ENCODE data around the gene ITGA7. TPM values are rescaled to one million over a fixed set of nuclear protein-coding genes. Genes with fewer than 3 reads are reported as not detected.

The ITGA7 gene
- total and polyA plus RNA-seq, 8 donors: 10.3 to 62.4 (median 20.7) TPM

DNA sequence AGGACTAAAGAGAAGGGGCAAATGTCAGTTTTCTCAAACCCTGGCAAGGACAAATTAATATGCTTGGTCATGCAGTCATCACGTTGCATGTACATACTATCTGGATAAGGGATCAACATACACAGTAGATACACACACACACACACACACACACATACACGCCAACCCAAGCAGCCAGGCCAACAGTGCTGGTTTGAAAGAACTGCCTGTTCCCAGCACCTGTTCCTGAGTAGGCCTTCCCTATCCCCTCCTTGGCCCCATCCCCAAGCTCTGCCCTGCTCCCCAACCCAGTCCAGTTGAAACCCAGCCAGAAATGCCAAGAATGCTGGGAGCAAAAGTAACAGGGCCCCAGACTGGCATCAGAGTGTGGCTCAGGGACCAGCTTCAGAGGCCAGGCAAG is 4.4 kb downstream of the ITGA7 start:
- no peak for ATAC-seq
- no peaks in the 10 kb centered on the region for H3K9me3 ChIP-seq
- H3K27me3 ChIP-seq: peaks cover 0 to 24% of the 10 kb centered on the region in 2 donors
- TF ChIP-seq, protein P1, sequence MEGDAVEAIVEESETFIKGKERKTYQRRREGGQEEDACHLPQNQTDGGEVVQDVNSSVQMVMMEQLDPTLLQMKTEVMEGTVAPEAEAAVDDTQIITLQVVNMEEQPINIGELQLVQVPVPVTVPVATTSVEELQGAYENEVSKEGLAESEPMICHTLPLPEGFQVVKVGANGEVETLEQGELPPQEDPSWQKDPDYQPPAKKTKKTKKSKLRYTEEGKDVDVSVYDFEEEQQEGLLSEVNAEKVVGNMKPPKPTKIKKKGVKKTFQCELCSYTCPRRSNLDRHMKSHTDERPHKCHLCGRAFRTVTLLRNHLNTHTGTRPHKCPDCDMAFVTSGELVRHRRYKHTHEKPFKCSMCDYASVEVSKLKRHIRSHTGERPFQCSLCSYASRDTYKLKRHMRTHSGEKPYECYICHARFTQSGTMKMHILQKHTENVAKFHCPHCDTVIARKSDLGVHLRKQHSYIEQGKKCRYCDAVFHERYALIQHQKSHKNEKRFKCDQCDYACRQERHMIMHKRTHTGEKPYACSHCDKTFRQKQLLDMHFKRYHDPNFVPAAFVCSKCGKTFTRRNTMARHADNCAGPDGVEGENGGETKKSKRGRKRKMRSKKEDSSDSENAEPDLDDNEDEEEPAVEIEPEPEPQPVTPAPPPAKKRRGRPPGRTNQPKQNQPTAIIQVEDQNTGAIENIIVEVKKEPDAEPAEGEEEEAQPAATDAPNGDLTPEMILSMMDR (IDR thresholded peaks at IDR 0.05): no peak
- intact Hi-C loops (cut with DNase I): no loop called here
- no peak overlapping the region for H3K27ac ChIP-seq
- no peak overlapping the region for H3K4me3 ChIP-seq
- peaks cover 0 to 12% of the 10 kb centered on the region in 2 donors for H3K4me1 ChIP-seq
- DNase-seq: no peak
- no peaks in the 10 kb centered on the region for H3K36me3 ChIP-seq

DNA sequence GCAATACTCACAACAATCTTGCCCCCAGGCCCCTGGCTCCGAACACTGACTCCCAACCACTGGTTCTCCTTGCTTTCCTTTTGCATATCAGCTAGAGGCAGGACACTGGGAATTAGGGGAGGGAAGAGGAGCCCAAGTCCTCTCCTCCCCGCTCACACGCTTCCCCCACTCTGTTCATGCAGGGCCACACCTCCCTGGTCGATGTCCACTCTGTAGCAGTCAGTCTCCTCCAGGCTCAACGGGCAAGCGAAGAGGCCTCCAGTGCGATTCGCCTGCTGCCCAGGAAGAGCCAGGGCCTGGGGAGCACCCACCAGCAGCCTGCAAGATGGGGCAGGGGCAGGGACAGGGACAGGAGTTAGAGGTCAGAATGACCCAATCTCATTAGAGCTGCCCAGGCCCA is 4.8 kb downstream of the ITGA7 start:
- ATAC-seq (no peak), DNase-seq (no peak)
- peaks cover 0 to 19% of the 10 kb centered on the region in 2 donors for H3K27me3 ChIP-seq
- TF ChIP-seq, protein P1 (IDR thresholded peaks at IDR 0.05): no peak
- no peaks in the 10 kb centered on the region for H3K36me3 ChIP-seq
- no peaks in the 10 kb centered on the region for H3K9me3 ChIP-seq
- H3K4me1 ChIP-seq: peaks cover 0 to 9% of the 10 kb centered on the region in 2 donors
- H3K27ac ChIP-seq: no peak overlapping the region
- no peak overlapping the region for H3K4me3 ChIP-seq
- intact Hi-C loops (cut with DNase I): no loop called here

DNA sequence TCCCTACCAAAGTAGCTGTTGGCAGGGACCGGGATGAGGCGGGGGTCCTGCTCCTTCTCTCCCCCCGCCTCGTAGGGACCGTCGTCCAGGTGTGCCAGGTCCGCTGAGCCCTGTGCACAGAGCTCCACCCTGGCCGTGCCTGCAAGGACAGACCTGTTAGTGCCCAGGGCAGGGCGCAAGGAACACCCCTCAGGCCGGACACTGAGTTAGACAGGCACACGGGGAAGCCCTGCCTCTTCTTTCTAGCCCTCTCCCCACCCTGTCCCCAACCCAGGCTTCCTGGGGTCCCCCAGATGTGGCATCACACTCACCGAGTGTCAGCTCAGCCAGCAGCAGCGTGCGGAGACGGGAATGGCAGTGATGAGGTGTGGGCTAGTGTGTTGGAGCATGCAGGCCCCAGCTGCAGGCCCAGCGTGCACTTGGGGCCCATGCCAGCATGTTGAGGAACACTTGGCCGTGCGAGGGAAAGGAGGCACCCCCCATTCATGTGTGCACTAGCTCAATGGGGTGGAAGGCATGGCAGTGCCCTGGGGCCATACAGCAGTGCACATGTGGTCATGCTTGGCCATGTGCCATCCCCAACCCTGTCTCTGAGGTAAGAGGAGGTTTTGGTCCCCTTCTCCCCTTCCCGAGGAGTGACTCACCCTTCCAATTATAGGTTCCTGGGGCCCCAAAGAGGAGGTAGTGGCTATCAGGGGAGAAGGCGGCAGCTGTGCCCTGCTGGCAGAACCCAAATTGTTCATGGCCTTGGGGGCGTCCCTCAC is 7.3 kb downstream of the ITGA7 start:
- no peak for DNase-seq
- no peaks in the 10 kb centered on the region for H3K36me3 ChIP-seq
- intact Hi-C loops (cut with DNase I): no loop called here
- H3K27ac ChIP-seq: no peak overlapping the region
- TF ChIP-seq, protein P1 (IDR thresholded peaks at IDR 0.05): no peak
- no peaks in the 10 kb centered on the region for H3K9me3 ChIP-seq
- H3K4me1 ChIP-seq: no peaks in the 10 kb centered on the region
- ATAC-seq: no peak
- no peaks in the 10 kb centered on the region for H3K27me3 ChIP-seq
- no peak overlapping the region for H3K4me3 ChIP-seq

DNA sequence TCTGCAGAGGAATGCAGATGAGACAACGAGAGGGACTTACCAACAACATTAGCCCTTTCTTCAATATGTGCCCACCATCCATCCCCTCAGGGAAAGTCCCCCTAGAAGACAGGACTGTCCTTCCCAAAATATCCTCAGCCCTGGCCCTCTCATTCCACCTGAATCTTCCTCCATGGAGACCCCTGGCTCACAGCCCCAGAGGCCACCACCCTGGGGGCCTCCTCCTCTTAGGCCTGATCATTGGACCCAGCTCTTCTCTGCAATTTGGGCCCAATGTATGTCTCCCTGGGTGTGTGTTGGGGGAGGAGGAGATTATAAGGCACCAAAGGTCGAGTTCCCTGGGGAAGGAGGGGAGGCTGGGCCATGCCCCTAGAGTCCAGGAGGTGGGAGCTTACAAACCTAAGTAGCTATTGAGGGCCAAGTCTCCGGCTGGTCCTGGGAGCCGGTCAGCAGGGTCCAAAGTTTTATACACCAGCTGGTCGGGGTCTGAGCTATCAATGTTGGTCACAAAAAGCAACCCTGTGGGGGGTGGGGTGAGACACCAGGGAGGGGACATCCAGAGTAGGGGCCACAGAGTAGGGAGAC is 8.1 kb downstream of the ITGA7 start:
- Histone ChIP-seq H3K4me1 (no peaks in the 10 kb centered on the region), H3K9me3 (no peaks in the 10 kb centered on the region), H3K27ac (no peak overlapping the region), H3K4me3 (no peak overlapping the region), H3K36me3 (no peaks in the 10 kb centered on the region), H3K27me3 (no peaks in the 10 kb centered on the region)
- DNase-seq (no peak), ATAC-seq (no peak)
- intact Hi-C loops (cut with DNase I): no loop called here
- TF ChIP-seq, protein P1 (IDR thresholded peaks at IDR 0.05): no peak

DNA sequence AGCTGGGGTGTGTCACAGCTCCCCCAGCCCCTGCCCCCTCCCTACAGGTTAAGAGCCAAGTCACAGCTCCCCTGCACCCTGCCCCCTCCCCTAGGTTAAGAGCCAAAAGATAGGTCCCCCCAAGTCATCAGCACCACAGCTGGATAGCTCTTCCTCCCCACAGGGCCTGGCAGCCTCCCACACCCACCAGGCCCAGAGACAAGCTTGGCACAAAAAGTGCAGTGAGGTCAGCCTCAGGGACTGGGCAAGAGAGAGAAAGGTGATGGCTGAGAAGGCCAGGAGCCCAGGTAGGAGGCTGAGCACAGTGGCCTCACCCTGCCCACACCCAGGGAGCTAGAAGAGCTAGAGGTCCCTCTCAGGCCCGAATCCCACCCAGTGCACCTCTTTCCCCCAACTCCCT is 8.7 kb downstream of the ITGA7 start:
- no peak for ATAC-seq
- Histone ChIP-seq H3K9me3 (no peaks in the 10 kb centered on the region), H3K27ac (no peak overlapping the region), H3K4me3 (no peak overlapping the region), H3K27me3 (no peaks in the 10 kb centered on the region), H3K36me3 (peaks cover 0 to 3% of the 10 kb centered on the region in 2 donors), H3K4me1 (no peaks in the 10 kb centered on the region)
- no peak for DNase-seq
- TF ChIP-seq, protein P1 (IDR thresholded peaks at IDR 0.05): no peak
- intact Hi-C loops (cut with DNase I): no loop called here
